Liver (tissue), 9 donors: ENCODE measurements around the gene EBF4. TPM values are rescaled to one million over a fixed set of nuclear protein-coding genes. Genes with fewer than 3 reads are reported as not detected.

Source experiments
- DNase-seq: peaks from one replicate; pipeline ENCODE4 v3.0.0-alpha.2; 2017; ENCODE audit warnings: low spot score
- H3K27ac ChIP-seq, 2 donors: one replicate each; pipeline ENCODE4 v1.7.0; 2013; ENCODE audit warnings: inconsistent platforms in 2 of 2, low read length in 2 of 2, control low read depth in 1 of 2, low read depth in 1 of 2, mild to moderate bottlenecking in 1 of 2
- H3K27me3 ChIP-seq, 4 donors: one replicate each; pipeline versions ENCODE4 v1.6.1 to v1.7.0; 2013; ENCODE audit warnings: low read length in 3 of 4, inconsistent platforms in 1 of 4, mild to moderate bottlenecking in 1 of 4, moderate library complexity in 1 of 4; ENCODE audit not compliant: control insufficient read depth in 4 of 4, insufficient read depth in 4 of 4
- H3K36me3 ChIP-seq, 4 donors: one replicate each; pipeline versions ENCODE4 v1.6.1 to v1.7.0; 2013; ENCODE audit warnings: low read length in 3 of 4, mild to moderate bottlenecking in 3 of 4, low read depth in 1 of 4, moderate library complexity in 1 of 4; ENCODE audit not compliant: control insufficient read depth in 4 of 4, insufficient read depth in 3 of 4
- H3K4me1 ChIP-seq, 4 donors: one replicate each; pipeline versions ENCODE4 v1.6.1 to v1.7.0; 2013; ENCODE audit warnings: low read length in 3 of 4, mild to moderate bottlenecking in 3 of 4, moderate library complexity in 1 of 4; ENCODE audit not compliant: control insufficient read depth in 4 of 4, insufficient read depth in 4 of 4
- H3K4me3 ChIP-seq, 3 donors: one replicate each; pipeline versions ENCODE4 v1.6.1 to v1.7.0; 2013; ENCODE audit warnings: low read length in 3 of 3, control low read depth in 1 of 3, low read depth in 1 of 3, mild to moderate bottlenecking in 1 of 3
- H3K9ac ChIP-seq, 2 donors: one replicate each; pipeline ENCODE4 v1.7.0; 2013; ENCODE audit warnings: low read length in 2 of 2, mild to moderate bottlenecking in 2 of 2, moderate library complexity in 2 of 2, control low read depth in 1 of 2, low read depth in 1 of 2
- H3K9me3 ChIP-seq, 4 donors: one replicate each; pipeline versions ENCODE4 v1.6.1 to v1.7.0; 2013; ENCODE audit warnings: low read length in 3 of 4; ENCODE audit not compliant: control insufficient read depth in 4 of 4
- EGR1 ChIP-seq, 2 donors: IDR thresholded peaks; 2 replicates each; pipeline ENCODE4 v1.6.1; 2016 to 2018; ENCODE audit warnings: antibody characterized with exemption in 2 of 2, low read depth in 2 of 2
- FOXA1 ChIP-seq: IDR thresholded peaks from 2 replicates; pipeline ENCODE4 v1.6.1; 2016; ENCODE audit warnings: antibody characterized with exemption
- FOXA2 ChIP-seq: IDR thresholded peaks from 2 replicates; pipeline ENCODE4 v1.6.1; 2016; ENCODE audit warnings: antibody characterized with exemption
- GABPA ChIP-seq, 2 donors: IDR thresholded peaks in 1 of 2; conservative IDR thresholded peaks in 1 of 2; 2 replicates each; pipeline ENCODE4 v1.6.1; 2016; ENCODE audit warnings: antibody characterized with exemption in 2 of 2, mild to moderate bottlenecking in 1 of 2, moderate library complexity in 1 of 2
- HNF4A ChIP-seq, 2 donors: conservative IDR thresholded peaks; 2 replicates each; pipeline ENCODE4 v1.6.1; 2016; ENCODE audit warnings: antibody characterized with exemption in 2 of 2, mild to moderate bottlenecking in 2 of 2
- HNF4G ChIP-seq: IDR thresholded peaks from 2 replicates; pipeline ENCODE4 v1.6.1; 2016; ENCODE audit warnings: antibody characterized with exemption
- RAD21 ChIP-seq, 2 donors: IDR thresholded peaks; 2 replicates each; pipeline ENCODE4 v1.6.1; 2016; ENCODE audit warnings: antibody characterized with exemption in 2 of 2, mild to moderate bottlenecking in 2 of 2
- RXRA ChIP-seq, 2 donors: IDR thresholded peaks; 2 replicates each; pipeline ENCODE4 v1.6.1; 2017 to 2018; ENCODE audit warnings: antibody characterized with exemption in 2 of 2, mild to moderate bottlenecking in 1 of 2
- TAF1 ChIP-seq: conservative IDR thresholded peaks from 2 replicates; pipeline ENCODE4 v1.6.1; 2016; ENCODE audit warnings: antibody characterized with exemption, mild to moderate bottlenecking
- YY1 ChIP-seq: IDR thresholded peaks from 2 replicates; pipeline ENCODE4 v1.6.1; 2016; ENCODE audit warnings: antibody characterized with exemption, mild to moderate bottlenecking
- WGBS: extraction: QIAGEN DNeasy Blood & Tissue Kit; methylation state at CpG from one replicate; pipeline ENCODE4 v1.1.7; 2013; 5-methylcytosine and 5-hydroxymethylcytosine counted together
- polyA plus RNA-seq, 2 donors: library from polyadenylated mRNA; stranded (reverse) in 1 of 2; unstranded in 1 of 2; fragments of 200-250 nt in 1 of 2; fragments of >200 nt in 1 of 2; fragmentation: Nextera tagmentation in 1 of 2; extraction: Ambion mirVana in 1 of 2; gene quantifications; one replicate each; pipeline versions ENCODE4 v1.2.1 to v1.2.3, GENCODE V29; 2013 to 2015
- total RNA-seq, 2 donors: library from RNA; depleted of rRNA; stranded (reverse); fragments of >200 nt; gene quantifications; one replicate each; pipeline ENCODE4 v1.2.3, GENCODE V29; 2014
- TF ChIP-seq, protein P1 (sequence below): IDR thresholded peaks from 2 replicates; pipeline ENCODE4 v1.6.1; 2016; ENCODE audit warnings: antibody characterized with exemption
- TF ChIP-seq, protein P2 (sequence below): IDR thresholded peaks from 2 replicates; pipeline ENCODE4 v1.6.1; 2016; ENCODE audit warnings: antibody characterized with exemption
- TF ChIP-seq, protein P3 (sequence below): IDR thresholded peaks from 2 replicates; pipeline ENCODE4 v1.6.1; 2016; ENCODE audit warnings: antibody characterized with exemption
- TF ChIP-seq, protein P4 (sequence below): fragments of 150-350 bp; IDR thresholded peaks from 2 replicates; pipeline ENCODE4 v1.5.1; 2017; ENCODE audit warnings: improper control_type of control experiment, low read depth, low read length; ENCODE audit not compliant: missing input control
- donor health status: healthy.
- donor health status: healthy.
- donor health status: healthy.
- donor health status: healthy.
- donor health status: healthy.

The EBF4 gene
- total and polyA plus RNA-seq, 4 donors, result 2.3 to 4.0 (median 2.9) TPM

DNA sequence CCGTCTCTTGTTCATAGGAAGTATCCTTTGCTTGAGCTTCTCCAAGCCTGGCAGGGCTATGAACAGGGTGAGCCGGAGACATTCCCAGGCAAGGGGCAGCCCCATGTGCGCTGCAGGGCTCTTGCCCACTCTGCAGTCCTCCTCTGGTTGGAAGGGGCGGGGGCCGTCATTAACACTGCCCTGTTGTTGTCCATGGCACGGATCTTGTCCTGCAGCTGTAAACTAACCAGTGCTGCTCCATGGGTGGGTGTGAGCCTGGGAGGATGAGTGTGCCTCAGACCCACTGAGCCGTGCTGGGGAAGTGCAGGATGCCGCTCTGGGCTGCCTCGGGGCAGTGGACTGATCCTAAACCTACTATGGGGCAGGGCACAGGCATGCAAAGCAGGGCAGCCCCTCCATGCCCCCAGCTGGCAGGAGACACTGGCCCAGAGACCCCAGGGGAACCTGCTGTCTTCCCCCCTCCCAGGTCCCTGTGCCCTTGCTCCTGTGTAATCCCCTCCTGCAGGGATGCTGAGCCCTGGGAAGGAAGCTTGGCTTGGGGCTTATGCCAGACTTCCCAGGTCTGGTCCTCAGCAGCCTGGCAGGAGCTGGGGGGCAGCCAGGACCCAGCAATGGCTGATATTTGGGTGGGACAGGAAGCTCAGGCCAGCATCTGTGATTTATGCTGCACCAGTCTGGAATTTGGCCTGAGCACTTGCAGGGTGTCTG lies 8.5 kb downstream of the EBF4 start (continued):
- TF ChIP-seq GABPA (IDR thresholded peaks at IDR 0.05 in 1 of 2, conservative IDR thresholded peaks at IDR 0.05 in 1 of 2), result no peak
- TF ChIP-seq, protein P1, sequence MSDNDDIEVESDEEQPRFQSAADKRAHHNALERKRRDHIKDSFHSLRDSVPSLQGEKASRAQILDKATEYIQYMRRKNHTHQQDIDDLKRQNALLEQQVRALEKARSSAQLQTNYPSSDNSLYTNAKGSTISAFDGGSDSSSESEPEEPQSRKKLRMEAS, result no peak
- TF ChIP-seq, protein P2, sequence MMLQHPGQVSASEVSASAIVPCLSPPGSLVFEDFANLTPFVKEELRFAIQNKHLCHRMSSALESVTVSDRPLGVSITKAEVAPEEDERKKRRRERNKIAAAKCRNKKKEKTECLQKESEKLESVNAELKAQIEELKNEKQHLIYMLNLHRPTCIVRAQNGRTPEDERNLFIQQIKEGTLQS, result no peak
- TF ChIP-seq FOXA2, result no peak
- no peak for TF ChIP-seq YY1

DNA sequence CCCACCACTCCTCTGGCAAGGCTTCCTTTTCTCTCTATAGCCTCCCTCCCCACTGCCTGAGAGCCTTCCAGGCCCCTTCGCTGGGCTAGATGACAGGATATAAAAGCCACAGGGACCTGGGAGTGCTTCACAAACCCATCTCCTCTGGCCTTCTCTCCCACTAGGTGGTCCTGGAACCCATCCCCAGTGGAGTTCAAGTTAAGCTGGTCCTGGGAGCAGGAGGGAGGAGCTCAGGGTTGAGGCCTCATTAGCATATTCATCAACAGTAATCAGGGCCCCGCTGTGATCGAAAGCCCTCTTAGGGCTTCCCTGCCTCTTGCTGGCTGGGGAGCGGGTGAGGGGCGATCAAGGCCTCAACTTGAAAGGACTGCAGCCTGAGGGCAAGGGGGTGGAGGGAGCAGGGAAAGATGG lies 9.1 kb downstream of the EBF4 start:
- DNase-seq, result no peak
- TF ChIP-seq RAD21 (IDR thresholded peaks at IDR 0.05), result no peak
- TF ChIP-seq, protein P3, sequence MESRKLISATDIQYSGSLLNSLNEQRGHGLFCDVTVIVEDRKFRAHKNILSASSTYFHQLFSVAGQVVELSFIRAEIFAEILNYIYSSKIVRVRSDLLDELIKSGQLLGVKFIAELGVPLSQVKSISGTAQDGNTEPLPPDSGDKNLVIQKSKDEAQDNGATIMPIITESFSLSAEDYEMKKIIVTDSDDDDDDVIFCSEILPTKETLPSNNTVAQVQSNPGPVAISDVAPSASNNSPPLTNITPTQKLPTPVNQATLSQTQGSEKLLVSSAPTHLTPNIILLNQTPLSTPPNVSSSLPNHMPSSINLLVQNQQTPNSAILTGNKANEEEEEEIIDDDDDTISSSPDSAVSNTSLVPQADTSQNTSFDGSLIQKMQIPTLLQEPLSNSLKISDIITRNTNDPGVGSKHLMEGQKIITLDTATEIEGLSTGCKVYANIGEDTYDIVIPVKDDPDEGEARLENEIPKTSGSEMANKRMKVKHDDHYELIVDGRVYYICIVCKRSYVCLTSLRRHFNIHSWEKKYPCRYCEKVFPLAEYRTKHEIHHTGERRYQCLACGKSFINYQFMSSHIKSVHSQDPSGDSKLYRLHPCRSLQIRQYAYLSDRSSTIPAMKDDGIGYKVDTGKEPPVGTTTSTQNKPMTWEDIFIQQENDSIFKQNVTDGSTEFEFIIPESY, result no peak
- no peak for TF ChIP-seq RXRA (IDR thresholded peaks at IDR 0.05)
- TF ChIP-seq, protein P4, sequence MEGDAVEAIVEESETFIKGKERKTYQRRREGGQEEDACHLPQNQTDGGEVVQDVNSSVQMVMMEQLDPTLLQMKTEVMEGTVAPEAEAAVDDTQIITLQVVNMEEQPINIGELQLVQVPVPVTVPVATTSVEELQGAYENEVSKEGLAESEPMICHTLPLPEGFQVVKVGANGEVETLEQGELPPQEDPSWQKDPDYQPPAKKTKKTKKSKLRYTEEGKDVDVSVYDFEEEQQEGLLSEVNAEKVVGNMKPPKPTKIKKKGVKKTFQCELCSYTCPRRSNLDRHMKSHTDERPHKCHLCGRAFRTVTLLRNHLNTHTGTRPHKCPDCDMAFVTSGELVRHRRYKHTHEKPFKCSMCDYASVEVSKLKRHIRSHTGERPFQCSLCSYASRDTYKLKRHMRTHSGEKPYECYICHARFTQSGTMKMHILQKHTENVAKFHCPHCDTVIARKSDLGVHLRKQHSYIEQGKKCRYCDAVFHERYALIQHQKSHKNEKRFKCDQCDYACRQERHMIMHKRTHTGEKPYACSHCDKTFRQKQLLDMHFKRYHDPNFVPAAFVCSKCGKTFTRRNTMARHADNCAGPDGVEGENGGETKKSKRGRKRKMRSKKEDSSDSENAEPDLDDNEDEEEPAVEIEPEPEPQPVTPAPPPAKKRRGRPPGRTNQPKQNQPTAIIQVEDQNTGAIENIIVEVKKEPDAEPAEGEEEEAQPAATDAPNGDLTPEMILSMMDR, result no peak
- TF ChIP-seq, protein P2, result no peak
- TF ChIP-seq TAF1, result no peak
- no peak for TF ChIP-seq HNF4G
- no peak for TF ChIP-seq EGR1 (IDR thresholded peaks at IDR 0.05; ENCODE audit: low read depth in 2 of 2)
- TF ChIP-seq, protein P1, result no peak
- TF ChIP-seq FOXA1, result no peak
- no peak for TF ChIP-seq HNF4A (conservative IDR thresholded peaks at IDR 0.05)
- Histone ChIP-seq H3K36me3 (no peaks in the 10 kb centered on the region), H3K9ac (no peak overlapping the region), H3K27me3 (peaks cover 0 to 5% (median 0%) of the 10 kb centered on the region in 4 donors), H3K4me3 (no peak overlapping the region), H3K4me1 (no peaks in the 10 kb centered on the region), H3K9me3 (no peaks in the 10 kb centered on the region), H3K27ac (no peak overlapping the region)
- 69% methylated on average over 5 of the region's 5 CpGs for WGBS
